GM19467 (cell line): Measurements from ENCODE around the gene NCBP1.
"Not testable (repeated sequence)": the region's sequence is repeated elsewhere in the genome, so short reads cannot be mapped to it uniquely, and the experiment has no call there.

Experiments used
- ATAC-seq: cut with Tn5 transposase; IDR thresholded peaks from one replicate; pipeline ENCODE4 v1.9.1; 2021; ENCODE audit warnings: mild to moderate bottlenecking, moderate library complexity; ENCODE audit not compliant: unreplicated experiment

The NCBP1 gene, protein sequence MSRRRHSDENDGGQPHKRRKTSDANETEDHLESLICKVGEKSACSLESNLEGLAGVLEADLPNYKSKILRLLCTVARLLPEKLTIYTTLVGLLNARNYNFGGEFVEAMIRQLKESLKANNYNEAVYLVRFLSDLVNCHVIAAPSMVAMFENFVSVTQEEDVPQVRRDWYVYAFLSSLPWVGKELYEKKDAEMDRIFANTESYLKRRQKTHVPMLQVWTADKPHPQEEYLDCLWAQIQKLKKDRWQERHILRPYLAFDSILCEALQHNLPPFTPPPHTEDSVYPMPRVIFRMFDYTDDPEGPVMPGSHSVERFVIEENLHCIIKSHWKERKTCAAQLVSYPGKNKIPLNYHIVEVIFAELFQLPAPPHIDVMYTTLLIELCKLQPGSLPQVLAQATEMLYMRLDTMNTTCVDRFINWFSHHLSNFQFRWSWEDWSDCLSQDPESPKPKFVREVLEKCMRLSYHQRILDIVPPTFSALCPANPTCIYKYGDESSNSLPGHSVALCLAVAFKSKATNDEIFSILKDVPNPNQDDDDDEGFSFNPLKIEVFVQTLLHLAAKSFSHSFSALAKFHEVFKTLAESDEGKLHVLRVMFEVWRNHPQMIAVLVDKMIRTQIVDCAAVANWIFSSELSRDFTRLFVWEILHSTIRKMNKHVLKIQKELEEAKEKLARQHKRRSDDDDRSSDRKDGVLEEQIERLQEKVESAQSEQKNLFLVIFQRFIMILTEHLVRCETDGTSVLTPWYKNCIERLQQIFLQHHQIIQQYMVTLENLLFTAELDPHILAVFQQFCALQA

DNA sequence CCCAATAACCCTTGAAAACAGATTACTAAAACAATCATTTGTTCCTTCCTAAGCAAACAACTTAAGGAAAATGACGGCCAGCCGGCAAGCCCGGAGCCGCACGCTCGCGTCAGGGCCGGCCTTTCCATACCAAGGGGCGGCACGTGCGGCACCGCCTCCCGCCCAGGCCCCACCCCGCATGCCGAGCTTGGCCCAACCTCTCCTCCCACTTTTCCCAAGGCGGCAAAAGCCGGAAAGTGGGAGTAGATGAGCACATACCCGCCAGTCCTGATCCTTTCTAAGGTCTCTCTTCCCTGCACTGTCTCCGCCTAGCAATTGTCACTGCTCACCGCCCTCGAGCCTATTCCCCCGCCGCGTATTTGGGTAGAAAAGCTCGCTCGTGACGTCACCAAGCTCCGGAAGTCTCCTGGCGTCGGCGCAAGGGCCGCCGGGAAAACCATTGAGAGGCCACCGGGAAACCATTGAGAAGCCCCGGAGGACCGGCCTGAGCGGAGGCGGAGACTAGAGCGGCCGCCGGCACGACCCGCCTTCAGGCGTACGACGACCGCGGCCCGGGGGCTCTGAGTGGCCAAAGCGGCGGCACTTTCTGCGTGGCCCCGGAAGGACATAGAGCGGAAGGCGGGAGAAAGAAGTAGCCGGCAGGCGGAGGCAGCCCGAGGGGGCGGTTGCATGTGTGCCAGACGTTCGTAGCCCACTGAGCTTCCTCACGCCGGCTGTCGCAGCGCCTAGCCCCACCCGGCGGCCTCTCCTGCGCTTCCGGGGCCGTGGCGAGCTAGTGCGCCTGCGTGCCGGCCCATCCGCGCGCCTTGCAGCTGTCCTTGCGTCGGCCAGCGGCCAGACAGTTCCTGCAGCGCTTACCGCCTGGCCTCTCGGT lies at the start of gene NCBP1, which contains the start of gene TSTD2:
NCBP1 (plus strand) TSS at position 837 of the 874 bp plus-strand sequence. CDS start 61 bp downstream, outside the sequence.
TSTD2 (minus strand) TSS at position 384 of the 874 bp plus-strand sequence. CDS start 5,806 bp downstream, outside the sequence.
- ATAC-seq: peak; percentile 89

DNA sequence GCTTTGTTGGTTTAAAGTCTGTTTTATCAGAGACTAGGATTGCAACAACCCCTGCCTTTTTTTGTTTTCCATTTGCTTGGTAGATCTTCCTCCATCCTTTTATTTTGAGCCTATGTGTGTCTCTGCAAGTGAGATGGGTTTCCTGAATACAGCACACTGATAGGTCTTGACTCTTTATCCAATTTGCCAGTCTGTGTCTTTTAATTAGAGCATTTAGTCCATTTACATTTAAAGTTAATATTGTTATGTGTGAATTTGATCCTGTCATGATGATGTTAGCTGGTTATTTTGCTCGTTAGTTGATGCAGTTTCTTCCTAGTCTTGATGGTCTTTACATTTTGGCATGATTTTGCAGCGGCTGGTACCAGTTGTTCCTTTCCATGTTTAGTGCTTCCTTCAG lies 48.8 kb upstream of the NCBP1 start:
- not testable (repeated sequence) for ATAC-seq

DNA sequence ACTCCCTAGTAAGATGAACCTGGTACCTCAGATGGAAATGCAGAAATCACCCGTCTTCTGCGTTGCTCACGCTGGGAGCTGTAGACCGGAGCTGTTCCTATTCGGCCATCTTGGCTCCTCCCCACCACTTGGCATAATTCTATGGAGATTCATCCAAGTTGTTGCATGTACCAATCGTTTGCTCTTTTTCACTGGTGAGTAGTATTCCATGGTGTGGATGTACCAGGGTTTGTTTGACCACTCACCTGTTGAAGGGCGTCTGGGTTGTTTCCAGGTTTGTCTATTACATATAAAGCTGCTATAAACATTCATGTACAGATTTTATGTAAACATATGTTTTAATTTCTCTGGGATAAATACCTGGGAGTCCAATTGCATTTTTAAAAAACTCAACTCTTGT lies 46.7 kb upstream of the NCBP1 start:
- not testable (repeated sequence) for ATAC-seq

DNA sequence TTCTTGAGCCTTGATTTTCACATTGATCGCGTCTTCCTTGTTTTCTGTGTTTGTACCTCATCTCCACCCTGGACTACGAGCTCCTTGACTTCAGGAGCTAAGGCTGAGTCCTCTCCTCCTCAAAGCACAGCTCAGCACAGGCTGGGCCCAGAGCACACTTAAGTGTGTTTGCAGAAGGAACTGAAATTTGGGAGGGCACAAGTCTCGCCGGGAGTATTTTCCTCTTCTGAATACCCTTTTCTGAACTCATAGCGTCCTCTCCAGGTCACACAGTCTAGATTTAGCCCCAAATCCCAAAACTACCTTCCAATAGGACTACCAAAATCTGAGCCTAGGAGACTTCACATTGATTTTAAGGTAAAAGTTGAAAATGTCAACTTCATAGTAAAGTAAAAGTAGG lies 42.1 kb upstream of the NCBP1 start:
- ATAC-seq: no peak

DNA sequence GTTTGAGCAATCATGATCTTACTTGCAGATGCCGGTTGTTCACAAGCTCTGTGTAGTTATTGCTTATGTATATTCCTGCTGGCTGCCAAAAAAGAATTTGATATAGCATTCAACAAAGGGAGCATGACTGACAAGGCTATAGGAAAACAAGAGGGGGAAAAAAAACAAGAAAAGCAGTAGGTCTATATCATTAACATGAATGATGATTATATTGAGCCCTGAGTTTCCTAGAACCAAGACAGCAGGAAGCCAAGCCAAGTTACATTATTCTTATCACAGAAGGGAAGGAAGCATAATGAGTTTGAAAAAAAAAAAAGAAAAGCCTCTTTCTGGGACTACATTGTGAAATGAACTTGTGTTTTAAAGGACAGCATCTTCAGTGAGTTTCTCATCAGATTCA lies 41.5 kb upstream of the NCBP1 start:
- no peak for ATAC-seq

DNA sequence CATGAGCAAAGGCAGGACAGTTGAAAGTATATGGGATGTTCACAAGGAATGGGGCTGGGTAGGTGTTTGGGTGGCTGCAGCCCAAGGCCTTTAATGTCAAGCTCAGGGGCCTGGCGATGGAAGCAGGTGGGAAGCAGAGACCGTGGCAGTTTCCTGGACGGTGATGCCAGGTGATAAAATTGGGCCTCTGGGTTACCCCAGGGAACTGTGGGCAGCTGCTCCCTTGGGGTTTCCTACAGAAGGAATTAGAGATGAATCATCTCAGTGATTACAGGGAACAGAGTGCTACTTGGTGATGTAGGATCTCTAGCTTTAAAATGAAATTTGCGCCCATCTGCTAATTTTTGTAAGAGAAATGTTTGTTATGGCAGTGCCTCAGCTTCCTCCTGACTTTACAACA lies 39.7 kb upstream of the NCBP1 start:
- no peak for ATAC-seq

DNA sequence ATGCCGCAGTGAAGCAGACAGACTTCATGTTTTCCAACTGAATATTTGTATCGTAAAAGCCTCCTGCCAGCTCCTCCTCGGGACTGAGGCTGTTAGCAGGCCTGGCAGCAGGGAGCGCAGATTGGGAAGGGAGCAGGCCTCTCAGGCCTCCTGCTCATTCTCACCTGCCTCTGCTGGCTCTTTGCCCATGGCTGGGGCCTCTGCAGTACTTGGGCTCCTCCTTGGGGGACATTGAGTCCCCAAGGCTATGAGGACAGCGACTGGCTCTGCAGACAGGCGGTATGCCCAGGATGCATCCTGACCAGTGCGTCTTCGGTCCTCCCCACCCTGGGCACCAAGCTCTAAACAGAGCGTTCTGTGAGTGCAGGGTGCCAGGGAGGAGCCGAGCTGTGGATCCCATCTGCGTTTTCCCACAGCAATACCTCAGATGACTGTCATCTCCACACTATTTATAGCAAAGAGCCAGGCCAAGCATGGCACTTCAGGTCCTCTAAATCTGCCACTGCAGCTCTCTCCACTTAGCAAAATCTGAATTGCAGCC lies 39.2 kb upstream of the NCBP1 start:
- no peak for ATAC-seq

DNA sequence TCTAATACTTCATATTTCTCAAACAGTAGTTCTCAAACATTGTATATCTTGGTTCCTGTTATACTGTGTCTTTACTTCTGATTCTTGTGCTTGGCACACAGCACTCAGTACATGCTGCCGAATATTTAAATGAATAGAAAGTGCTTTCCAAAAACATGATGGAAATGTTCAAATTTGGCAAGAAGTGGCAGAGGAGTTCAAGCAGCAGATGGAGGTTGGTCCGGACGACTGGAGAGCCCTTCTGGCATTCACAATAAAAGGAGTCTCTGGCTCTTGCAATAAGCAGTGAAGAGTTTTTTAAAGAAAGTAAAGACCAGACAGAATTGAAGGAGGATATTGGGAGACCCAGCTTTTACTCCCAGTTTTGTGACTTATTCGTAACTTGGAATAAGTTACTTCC lies 36.7 kb upstream of the NCBP1 start:
- ATAC-seq: no peak

DNA sequence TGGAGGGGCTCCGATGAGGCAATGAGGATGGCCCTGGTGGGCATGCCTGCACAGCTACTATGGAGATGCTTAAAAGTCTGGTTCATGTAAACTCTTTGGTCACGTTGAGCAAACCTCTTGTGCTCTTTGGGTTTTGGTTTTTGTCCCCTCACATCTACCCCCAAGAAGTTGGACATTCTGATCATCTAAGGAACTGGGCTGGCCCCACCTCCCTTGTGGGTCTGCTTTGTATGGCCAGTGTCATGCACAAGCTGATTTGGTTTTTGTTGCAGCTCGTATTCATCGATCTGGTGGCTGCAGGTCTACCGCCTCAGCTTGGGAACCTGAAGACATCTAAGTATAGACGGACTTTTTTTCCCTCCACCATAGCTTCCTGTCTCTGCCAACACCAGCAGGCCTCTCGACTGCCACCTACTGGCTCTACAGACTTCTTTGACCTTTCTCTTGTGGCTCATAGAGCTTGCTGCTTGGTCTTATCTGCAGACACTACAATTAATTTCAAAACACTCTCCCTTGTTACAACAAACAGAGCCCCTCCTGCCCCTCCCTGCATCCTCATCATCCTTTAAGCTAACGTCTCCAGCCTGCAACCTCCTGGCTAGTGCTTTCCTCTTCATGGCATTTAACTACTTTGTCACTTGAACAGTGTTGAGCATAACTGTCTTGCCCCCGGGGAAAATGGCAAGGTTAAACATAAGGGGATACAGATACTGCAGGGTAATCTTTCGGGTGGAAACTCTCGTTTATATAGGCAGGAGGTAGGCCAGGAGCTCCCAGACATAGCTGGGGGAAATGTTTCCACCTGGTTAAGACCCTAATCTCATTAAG lies 34.9 kb upstream of the NCBP1 start:
- ATAC-seq: peak; percentile 76

DNA sequence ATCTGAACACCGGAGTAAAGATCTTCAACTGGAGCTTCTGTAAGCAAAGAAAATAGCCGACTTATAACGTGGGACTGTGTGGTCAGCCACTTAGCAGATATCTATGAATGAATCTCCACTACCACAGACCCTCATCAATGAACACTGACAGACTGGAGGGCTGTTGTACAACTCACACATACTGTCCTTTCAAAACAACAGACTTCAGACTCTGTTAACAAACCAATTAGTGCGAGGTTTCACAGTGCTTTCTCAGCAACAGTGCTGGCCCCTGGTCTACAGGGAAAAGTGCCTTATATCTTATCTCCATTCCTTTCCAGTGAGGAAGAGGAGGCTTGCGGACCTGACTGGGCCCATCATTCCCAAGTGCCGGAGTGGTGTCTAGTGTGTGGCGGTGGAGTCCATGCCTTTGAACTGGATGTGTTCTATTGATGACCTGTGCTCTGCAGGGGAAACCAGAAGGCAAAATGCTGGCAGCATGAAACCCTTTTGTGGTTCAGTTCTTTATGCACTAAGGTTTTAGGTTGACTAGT lies 34.2 kb upstream of the NCBP1 start:
- ATAC-seq: no peak

DNA sequence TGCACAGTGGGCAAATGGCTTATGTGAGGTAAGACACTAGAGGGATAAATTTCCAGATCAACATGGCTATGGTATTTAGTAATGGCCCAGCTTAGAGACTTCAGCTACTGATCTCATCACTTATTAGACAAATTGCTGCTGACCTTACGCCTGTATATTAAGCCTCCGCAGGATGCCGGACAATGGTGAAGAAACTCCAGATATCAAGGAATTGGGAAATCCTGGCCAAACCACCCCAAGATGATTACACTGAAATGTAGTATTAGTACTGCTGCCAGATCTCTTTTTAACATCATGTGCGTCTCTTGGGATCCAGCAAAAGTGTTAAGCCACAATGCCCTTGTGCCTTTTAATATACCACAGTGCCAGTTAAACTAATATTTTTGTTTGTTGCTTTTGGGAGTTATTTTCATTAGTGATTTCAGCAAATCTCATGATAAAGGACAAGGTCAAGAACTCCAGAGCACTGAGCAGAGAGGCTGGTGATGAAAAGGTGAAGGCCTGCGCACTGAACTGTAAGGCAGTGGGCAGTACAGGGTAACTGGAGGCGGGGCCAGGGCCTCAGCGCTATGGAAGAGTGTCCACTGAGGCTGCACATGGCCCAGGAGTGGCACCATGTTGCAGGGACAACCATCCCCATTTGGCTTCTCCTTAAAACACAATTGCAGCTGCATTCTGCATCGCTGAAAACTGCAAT lies 32.9 kb upstream of the NCBP1 start:
- ATAC-seq: no peak

DNA sequence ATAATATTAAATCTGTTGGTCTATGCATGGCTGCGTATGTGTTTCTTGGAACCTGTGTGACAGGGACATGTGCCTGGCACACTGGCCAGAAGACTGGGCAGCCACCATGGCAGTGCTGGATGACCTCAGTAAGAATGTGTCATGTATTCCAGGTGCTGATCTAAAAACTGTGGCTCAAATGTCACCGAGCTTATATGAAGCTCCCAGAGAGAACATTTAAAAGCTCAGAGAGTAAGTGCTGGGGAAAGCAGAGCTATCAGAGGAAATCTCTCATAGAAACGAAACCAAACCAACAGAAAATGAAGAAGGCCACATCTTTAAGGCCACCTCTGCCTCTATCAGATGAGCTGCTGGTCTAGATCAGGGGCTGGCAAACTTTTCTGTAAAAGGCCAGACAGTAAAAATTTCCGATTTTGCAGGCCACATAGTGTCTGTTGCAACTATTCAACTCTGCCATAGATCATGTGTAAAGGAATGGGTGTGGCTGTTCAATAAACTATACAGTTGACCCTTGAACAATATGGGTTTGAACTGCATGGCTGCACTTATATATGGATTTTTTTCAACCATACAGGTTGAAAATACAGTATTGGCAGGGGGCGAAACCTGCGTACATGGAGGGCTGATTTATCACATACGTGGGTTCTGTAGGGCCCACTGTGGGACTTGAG lies 32.3 kb upstream of the NCBP1 start:
- ATAC-seq: no peak

DNA sequence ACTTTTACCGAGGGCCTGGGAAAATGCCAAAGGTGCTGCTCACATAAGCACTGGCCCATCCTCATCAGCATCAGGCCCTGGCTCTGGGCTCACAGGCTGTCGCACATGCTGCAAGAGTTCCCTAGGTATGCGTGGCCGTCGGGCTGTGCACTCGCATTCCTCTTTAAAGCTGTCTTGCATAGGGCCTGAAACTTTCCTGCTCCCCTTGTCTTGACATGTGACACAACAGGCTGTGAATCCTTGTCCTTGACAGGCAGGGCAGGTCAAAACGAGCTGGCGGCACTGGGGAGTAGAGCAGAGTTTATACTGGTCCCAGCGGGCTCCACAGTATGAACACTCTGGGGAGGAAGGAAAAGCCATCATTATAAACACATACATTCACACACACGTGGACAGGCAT lies 31.2 kb upstream of the NCBP1 start:
- ATAC-seq: no peak

DNA sequence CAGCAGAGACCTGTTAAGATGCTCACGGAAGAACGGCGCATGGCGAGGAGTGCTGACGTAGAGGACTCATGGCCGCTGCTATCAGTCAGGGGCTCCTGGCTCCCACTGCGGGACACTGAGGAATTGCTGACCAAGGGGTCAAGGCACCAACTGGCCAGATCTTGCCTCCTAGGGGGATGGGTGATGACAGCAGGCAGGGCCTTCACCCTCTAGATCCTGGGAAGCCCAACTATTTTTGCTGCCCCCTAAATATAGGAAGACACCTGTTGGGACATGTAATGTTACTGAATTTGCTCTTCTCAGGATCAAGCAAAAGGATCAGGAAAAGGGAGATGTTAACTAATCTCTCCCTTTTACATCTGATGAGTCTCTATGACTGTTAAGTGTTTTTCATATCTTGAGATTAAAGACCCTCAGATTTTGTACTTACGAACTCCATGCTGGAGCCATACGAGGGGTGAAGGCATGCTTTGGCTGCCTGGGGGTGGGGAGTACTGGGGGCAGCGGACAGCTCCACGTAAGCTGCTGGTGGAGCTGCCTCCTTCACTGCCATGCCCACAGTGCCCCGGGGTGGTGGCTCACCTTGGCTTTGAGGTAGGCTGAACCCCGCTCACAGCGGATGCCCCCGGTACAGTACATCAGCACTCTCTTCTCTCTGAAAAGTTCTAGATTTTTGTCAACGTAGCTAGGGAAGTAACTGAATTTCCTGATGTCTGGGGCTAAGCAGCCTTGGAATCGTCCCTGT lies 28.5 kb upstream of the NCBP1 start:
- ATAC-seq: no peak

DNA sequence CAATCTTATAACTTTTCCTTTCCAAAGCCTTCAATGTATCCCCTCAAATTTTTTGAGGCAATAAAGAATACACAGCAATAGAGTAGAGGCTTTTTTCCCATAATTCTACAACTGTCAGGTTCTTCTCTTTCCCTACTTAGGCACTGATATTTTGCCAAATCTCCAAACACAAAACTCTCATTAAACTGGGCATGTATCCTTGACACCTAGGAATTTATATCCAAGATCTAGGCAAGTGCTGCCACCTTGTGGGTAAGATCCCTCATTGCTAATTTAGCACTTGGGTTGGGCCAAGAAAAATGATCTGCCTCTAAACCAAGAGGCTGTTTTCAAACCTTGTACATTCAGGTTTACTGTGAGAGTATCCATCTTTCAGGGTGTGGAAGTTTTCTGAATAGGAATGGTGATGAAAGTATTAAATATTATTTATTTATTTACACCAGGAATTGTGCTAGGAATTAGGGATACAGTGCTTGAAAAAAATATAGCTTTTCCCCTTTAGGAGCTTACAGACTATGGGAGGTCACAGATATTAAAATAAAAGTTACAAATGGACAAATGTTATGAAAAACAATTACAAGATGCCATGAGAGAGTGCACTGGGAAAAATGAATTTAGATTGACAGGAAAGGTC lies 18.1 kb upstream of the NCBP1 start:
- ATAC-seq: no peak

DNA sequence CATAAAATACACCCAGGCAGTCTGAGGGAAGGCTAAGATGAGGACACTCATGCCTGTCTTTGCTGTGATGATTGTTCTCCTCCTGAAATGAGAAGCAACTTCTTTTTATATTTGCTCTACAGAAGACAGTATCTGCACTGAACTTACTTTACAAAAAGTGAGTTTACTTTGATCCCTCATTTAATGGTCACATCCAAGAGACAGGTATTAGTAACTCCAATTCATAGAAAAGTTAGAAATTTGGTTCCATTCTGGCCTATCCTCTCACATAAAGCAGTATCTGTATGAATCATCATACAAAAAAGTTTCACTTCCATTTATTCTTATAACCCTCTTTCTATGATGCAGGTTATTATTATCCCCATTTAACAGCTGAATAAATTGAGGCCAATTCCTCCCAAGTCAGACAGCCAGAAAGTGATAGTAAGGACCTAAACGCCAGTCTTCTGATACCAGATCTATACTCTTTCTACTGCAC lies 15.6 kb upstream of the NCBP1 start:
- no peak for ATAC-seq

DNA sequence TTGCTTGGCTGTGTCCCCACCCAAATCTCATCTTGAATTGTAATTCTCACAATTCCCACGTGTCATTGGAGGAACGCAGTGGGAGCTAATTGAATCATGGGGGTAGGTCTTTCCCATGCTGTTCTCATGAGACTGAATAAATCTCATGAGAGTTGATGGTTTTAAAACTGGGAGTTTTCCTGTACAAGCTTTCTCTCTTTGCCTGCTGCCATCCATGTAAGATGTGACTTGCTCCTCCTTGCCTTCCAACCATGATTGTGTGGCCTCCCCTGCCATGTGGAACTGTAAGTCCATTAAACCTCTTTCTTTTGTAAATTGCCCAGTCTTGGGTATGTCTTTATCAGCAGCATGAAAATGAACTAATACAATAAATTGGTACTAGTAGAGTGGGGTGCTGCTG lies 13.6 kb upstream of the NCBP1 start:
- ATAC-seq: not testable (repeated sequence)
